ENCODE measurements around the gene DMXL1.

Gene DMXL1

GRCh38 chr5:119268387-119269060 is 197.6 kb downstream of the DMXL1 start:
- TF ChIP-seq CTCF (IDR thresholded peaks at IDR 0.05; ENCODE audit: insufficient read depth, low read depth, low read length, missing control alignments): no peak
- H3K4me3 ChIP-seq (ENCODE audit: low read length): peak overlapping the region; percentile 67
- DNase-seq (ENCODE audit: low read depth): peak; percentile 97

GRCh38 chr5:119269061-119269944 is 198.4 kb downstream of the DMXL1 start:
- TF ChIP-seq CTCF (IDR thresholded peaks at IDR 0.05; ENCODE audit: insufficient read depth, low read depth, low read length, missing control alignments): no peak
- H3K4me3 ChIP-seq (ENCODE audit: low read length): peak overlapping the region; percentile 67
- peak; percentile 56 for DNase-seq (ENCODE audit: low read depth)

- no peak for DNase-seq (ENCODE audit: low read depth)
- no peak overlapping the region for H3K4me3 ChIP-seq (ENCODE audit: low read length)
Measured at GRCh38 chr5:119270121-119270565, 199.3 kb downstream of the DMXL1 start.

GRCh38 chr5:119270960-119271757 is 200.3 kb downstream of the DMXL1 start:
- no peak overlapping the region for H3K4me3 ChIP-seq (ENCODE audit: low read length)
- no peak for DNase-seq (ENCODE audit: low read depth)
- TF ChIP-seq CTCF (IDR thresholded peaks at IDR 0.05; ENCODE audit: insufficient read depth, low read depth, low read length, missing control alignments): no peak

More at GRCh38 chr5:119270121-119270565, 199.3 kb downstream of the DMXL1 start:
- no peak for TF ChIP-seq CTCF (IDR thresholded peaks at IDR 0.05; ENCODE audit: insufficient read depth, low read depth, low read length, missing control alignments)

- DNase-seq (ENCODE audit: low read depth): no peak
- no peak overlapping the region for H3K4me3 ChIP-seq (ENCODE audit: low read length)
Measured at GRCh38 chr5:119271758-119272730, 201.2 kb downstream of the DMXL1 start.

More at GRCh38 chr5:119271758-119272730, 201.2 kb downstream of the DMXL1 start:
- no peak for TF ChIP-seq CTCF (IDR thresholded peaks at IDR 0.05; ENCODE audit: insufficient read depth, low read depth, low read length, missing control alignments)
